ENCODE measurements around the gene COPE.

Gene COPE

GRCh38 chr19:18868380-18869022 is 50.7 kb downstream of the COPE start:
- peak in 1 of 56 donors; percentile 37 for DNase-seq

- peak in 1 of 56 donors; percentile 44 for DNase-seq
Observed at GRCh38 chr19:18867751-18868150, 51.4 kb downstream of the COPE start.

- DNase-seq: peak in 2 of 56 donors; percentile 41 to 44
Observed at GRCh38 chr19:18867199-18867598, 52.0 kb downstream of the COPE start.

GRCh38 chr19:18866800-18867123 is 52.4 kb downstream of the COPE start:
- no peak for DNase-seq

- DNase-seq: peak in 37 of 56 donors; percentile 6 to 77 (median 35)
Observed at GRCh38 chr19:18865973-18866799, 53.0 kb downstream of the COPE start.

GRCh38 chr19:18865106-18865972 is 53.8 kb downstream of the COPE start:
- DNase-seq: no peak

GRCh38 chr19:18863843-18864362 is 55.3 kb downstream of the COPE start:
- peak in 1 of 56 donors; percentile 3 for DNase-seq

- peak in 6 of 56 donors; percentile 20 to 36 (median 27) for DNase-seq
Observed at GRCh38 chr19:18862976-18863842, 56.0 kb downstream of the COPE start.

- DNase-seq: no peak
Observed at GRCh38 chr19:18861917-18862316, 57.3 kb downstream of the COPE start.

- DNase-seq: peak in 4 of 56 donors; percentile 4 to 41 (median 25)
Observed at GRCh38 chr19:18861235-18861634, 58.0 kb downstream of the COPE start.

GRCh38 chr19:18860725-18861124 is 58.5 kb downstream of the COPE start:
- DNase-seq: no peak

- no peak for DNase-seq
Observed at GRCh38 chr19:18860302-18860700, 58.9 kb downstream of the COPE start.

- DNase-seq: peak in 9 of 56 donors; percentile 18 to 40 (median 22)
Observed at GRCh38 chr19:18859676-18860301, 59.4 kb downstream of the COPE start.

- no peak for DNase-seq
Observed at GRCh38 chr19:18858906-18859646, 60.1 kb downstream of the COPE start.

GRCh38 chr19:18857223-18857622 is 62.0 kb downstream of the COPE start:
- DNase-seq: no peak

- peak in 40 of 56 donors; percentile 2 to 80 (median 52) for DNase-seq
Observed at GRCh38 chr19:18856385-18857126, 62.6 kb downstream of the COPE start.

- DNase-seq: no peak
Observed at GRCh38 chr19:18855647-18856384, 63.4 kb downstream of the COPE start.

GRCh38 chr19:18854982-18855381 is 64.2 kb downstream of the COPE start:
- DNase-seq: no peak
